DND-41 (cell line): ENCODE data around the gene KRT32.

ENCODE experiments used
- EZH2 ChIP-seq: IDR thresholded peaks from 3 replicates; pipeline ENCODE4 v1.6.1; 2012; ENCODE audit warnings: borderline replicate concordance, low read depth, mild to moderate bottlenecking, moderate library complexity, low read length, inconsistent platforms; ENCODE audit not compliant: severe bottlenecking
- TF ChIP-seq, protein P1 (sequence below): IDR thresholded peaks from 2 replicates; pipeline ENCODE4 v1.5.1; 2012; ENCODE audit warnings: borderline replicate concordance, low read length, moderate library complexity, mild to moderate bottlenecking; ENCODE audit not compliant: poor library complexity, severe bottlenecking; ENCODE audit errors: extremely low read depth

- TF ChIP-seq, protein P1, sequence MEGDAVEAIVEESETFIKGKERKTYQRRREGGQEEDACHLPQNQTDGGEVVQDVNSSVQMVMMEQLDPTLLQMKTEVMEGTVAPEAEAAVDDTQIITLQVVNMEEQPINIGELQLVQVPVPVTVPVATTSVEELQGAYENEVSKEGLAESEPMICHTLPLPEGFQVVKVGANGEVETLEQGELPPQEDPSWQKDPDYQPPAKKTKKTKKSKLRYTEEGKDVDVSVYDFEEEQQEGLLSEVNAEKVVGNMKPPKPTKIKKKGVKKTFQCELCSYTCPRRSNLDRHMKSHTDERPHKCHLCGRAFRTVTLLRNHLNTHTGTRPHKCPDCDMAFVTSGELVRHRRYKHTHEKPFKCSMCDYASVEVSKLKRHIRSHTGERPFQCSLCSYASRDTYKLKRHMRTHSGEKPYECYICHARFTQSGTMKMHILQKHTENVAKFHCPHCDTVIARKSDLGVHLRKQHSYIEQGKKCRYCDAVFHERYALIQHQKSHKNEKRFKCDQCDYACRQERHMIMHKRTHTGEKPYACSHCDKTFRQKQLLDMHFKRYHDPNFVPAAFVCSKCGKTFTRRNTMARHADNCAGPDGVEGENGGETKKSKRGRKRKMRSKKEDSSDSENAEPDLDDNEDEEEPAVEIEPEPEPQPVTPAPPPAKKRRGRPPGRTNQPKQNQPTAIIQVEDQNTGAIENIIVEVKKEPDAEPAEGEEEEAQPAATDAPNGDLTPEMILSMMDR = no peak
- no peak for TF ChIP-seq EZH2
Observed at GRCh38 chr17:41464173-41464572, 3.0 kb downstream of the KRT32 start.
